Gastroesophageal sphincter (tissue), 4 donors: ENCODE measurements around the gene CCT3. TPM values are rescaled to one million over a fixed set of nuclear protein-coding genes. Genes with fewer than 3 reads are reported as not detected.

Source experiments
- ATAC-seq: fragments of 150-250 bp; one replicate; pipeline ENCODE4 v1.9.1; 2016; ENCODE audit warnings: mild to moderate bottlenecking, moderate library complexity
- H3K27ac ChIP-seq, 4 donors: fragments of 200-600 bp; sonication (generic) in 3 of 4; 1 replicate in 3 of 4; 2 replicates in 1 of 4; pipeline ENCODE4 v1.5.1; 2016 to 2019
- H3K27me3 ChIP-seq: fragments of 200-600 bp; sonication (generic); one replicate; pipeline ENCODE4 v1.5.1; 2019
- H3K36me3 ChIP-seq, 2 donors: fragments of 200-600 bp; sonication (generic); one replicate each; pipeline ENCODE4 v1.5.1; 2019; ENCODE audit warnings: control low read depth in 1 of 2
- H3K4me1 ChIP-seq, 3 donors: fragments of 200-600 bp; sonication (generic); 1 replicate in 2 of 3; 2 replicates in 1 of 3; pipeline ENCODE4 v1.5.1; 2016 to 2019; ENCODE audit warnings: control low read depth in 2 of 3
- H3K4me3 ChIP-seq, 2 donors: fragments of 200-600 bp; sonication (generic); one replicate each; pipeline ENCODE4 v1.5.1; 2019; ENCODE audit warnings: mild to moderate bottlenecking in 1 of 2, moderate library complexity in 1 of 2
- H3K9me3 ChIP-seq, 3 donors: fragments of 200-600 bp; sonication (generic); one replicate each; pipeline ENCODE4 v1.5.1; 2017 to 2019; ENCODE audit warnings: control low read depth in 2 of 3
- CTCF ChIP-seq, 4 experiments: fragments of 200-600 bp in 2 of 4; fragments of 450-650 bp in 2 of 4; sonication (generic) in 1 of 4; IDR thresholded peaks; one replicate each; pipeline ENCODE4 v1.5.1; 2017 to 2019; ENCODE audit warnings: antibody characterized with exemption in 4 of 4, mild to moderate bottlenecking in 2 of 4, moderate library complexity in 2 of 4
- EP300 ChIP-seq: sonication (generic); formaldehyde crosslinking; IDR thresholded peaks from one replicate; pipeline ENCODE4 v1.6.1; 2017; ENCODE audit warnings: antibody characterized with exemption, mild to moderate bottlenecking
- POLR2A ChIP-seq, 2 donors: fragments of 450-650 bp; IDR thresholded peaks; one replicate each; pipeline ENCODE4 v1.6.1; 2017; ENCODE audit warnings: antibody characterized with exemption in 2 of 2, mild to moderate bottlenecking in 2 of 2, moderate library complexity in 1 of 2
- POLR2AphosphoS5 ChIP-seq: sonication (generic); formaldehyde crosslinking; IDR thresholded peaks from one replicate; pipeline ENCODE4 v1.6.1; 2017; ENCODE audit warnings: antibody characterized with exemption
- WGBS, 2 donors: methylation state at CpG; one replicate each; pipeline ENCODE4 v1.1.5; 2018; ENCODE audit warnings: low coverage in 1 of 2; 5-methylcytosine and 5-hydroxymethylcytosine counted together
- total RNA-seq, 4 donors: library from RNA; depleted of rRNA; stranded (reverse); fragments of >200 nt; gene quantifications; one replicate each; pipeline ENCODE4 v1.1.0, GENCODE V29; 2016

The CCT3 gene
- total RNA-seq, 4 donors from 2014 or later: 189 to 224 (median 209) TPM

- no peaks in the 10 kb centered on the region for H3K9me3 ChIP-seq
- WGBS, 2 donors: 0 to 7% methylated on average over 14 to 16 of the region's 22 CpGs
- peak; percentile 1 for ATAC-seq
Measured at GRCh38 chr1:156281693-156282478, 56.2 kb downstream of the CCT3 start.

GRCh38 chr1:156281281-156281680, 56.8 kb downstream of the CCT3 start:
- 29 to 39% methylated on average over 4 to 8 of the region's 8 CpGs for WGBS, 2 donors
- Histone ChIP-seq H3K9me3 (no peaks in the 10 kb centered on the region), H3K27me3 (no peaks in the 10 kb centered on the region), H3K4me3 (peak overlapping the region in 1 of 2 donors; percentile 95), H3K36me3 (peaks cover 0 to 48% of the 10 kb centered on the region in 2 donors), H3K27ac (no peak overlapping the region), H3K4me1 (peaks cover 4 to 44% (median 17%) of the 10 kb centered on the region in 3 donors)
- ATAC-seq: no peak
- no peak for TF ChIP-seq POLR2AphosphoS5
- no peak for TF ChIP-seq EP300
- TF ChIP-seq POLR2A (IDR thresholded peaks at IDR 0.05): no peak
- TF ChIP-seq CTCF (IDR thresholded peaks at IDR 0.05): no peak

More at GRCh38 chr1:156281693-156282478, 56.2 kb downstream of the CCT3 start:
- H3K27ac ChIP-seq: peak overlapping the region; percentile 57 to 91 (median 91)
- H3K27me3 ChIP-seq: no peaks in the 10 kb centered on the region
- peaks cover 0 to 45% of the 10 kb centered on the region in 2 donors for H3K36me3 ChIP-seq
- TF ChIP-seq EP300: no peak
- no peak for TF ChIP-seq POLR2AphosphoS5
- no peak for TF ChIP-seq CTCF (IDR thresholded peaks at IDR 0.05)
- no peak for TF ChIP-seq POLR2A (IDR thresholded peaks at IDR 0.05)
- H3K4me1 ChIP-seq: peaks cover 4 to 44% (median 17%) of the 10 kb centered on the region in 3 donors
- H3K4me3 ChIP-seq: peak overlapping the region; percentile 82 to 95

GRCh38 chr1:156279837-156280236, 58.3 kb downstream of the CCT3 start:
- Histone ChIP-seq H3K9me3 (no peaks in the 10 kb centered on the region), H3K4me1 (peaks cover 4 to 44% (median 17%) of the 10 kb centered on the region in 3 donors), H3K27ac (no peak overlapping the region), H3K4me3 (no peak overlapping the region), H3K36me3 (peaks cover 0 to 52% of the 10 kb centered on the region in 2 donors), H3K27me3 (no peaks in the 10 kb centered on the region)
- 72 to 90% methylated on average over 1 to 3 of the region's 3 CpGs for WGBS, 2 donors
- no peak for ATAC-seq
- TF ChIP-seq POLR2A (IDR thresholded peaks at IDR 0.05): no peak
- TF ChIP-seq POLR2AphosphoS5: no peak
- no peak for TF ChIP-seq CTCF (IDR thresholded peaks at IDR 0.05)
- TF ChIP-seq EP300: no peak

DNA sequence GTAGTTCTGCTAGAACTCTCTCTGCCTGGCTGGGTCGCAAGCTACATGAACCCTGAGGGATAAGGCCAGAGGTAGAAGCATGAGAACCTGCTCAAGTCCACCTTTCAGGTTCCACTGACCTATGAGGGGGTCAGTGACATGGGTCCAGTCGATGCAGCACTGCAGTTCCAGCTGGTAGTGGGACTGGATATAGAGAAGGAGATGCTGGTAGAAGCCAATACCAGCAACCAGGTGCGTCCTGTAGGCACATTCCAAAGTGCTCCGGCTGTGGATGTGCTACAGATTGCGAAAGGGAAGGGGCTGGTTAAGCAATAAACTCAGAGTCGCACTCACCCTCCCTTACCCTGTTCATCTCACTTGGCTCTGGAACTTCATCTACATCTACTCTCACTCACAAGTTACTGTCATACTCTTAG, 61.1 kb downstream of the CCT3 start:
- Histone ChIP-seq H3K4me3 (no peak overlapping the region), H3K4me1 (peaks cover 4 to 30% (median 10%) of the 10 kb centered on the region in 3 donors), H3K9me3 (no peaks in the 10 kb centered on the region), H3K27ac (no peak overlapping the region), H3K36me3 (peaks cover 0 to 80% of the 10 kb centered on the region in 2 donors), H3K27me3 (no peaks in the 10 kb centered on the region)
- TF ChIP-seq POLR2AphosphoS5 (no peak), EP300 (no peak), POLR2A (IDR thresholded peaks at IDR 0.05) (no peak), CTCF (IDR thresholded peaks at IDR 0.05) (no peak)
- WGBS, 2 donors: 70 to 81% methylated on average over 4 to 6 of the region's 6 CpGs
- peak; percentile 52 for ATAC-seq

- Histone ChIP-seq H3K27ac (no peak overlapping the region), H3K36me3 (peaks cover 0 to 85% of the 10 kb centered on the region in 2 donors), H3K9me3 (no peaks in the 10 kb centered on the region), H3K27me3 (no peaks in the 10 kb centered on the region), H3K4me1 (peaks cover 4 to 25% (median 6%) of the 10 kb centered on the region in 3 donors), H3K4me3 (no peak overlapping the region)
- TF ChIP-seq CTCF (IDR thresholded peaks at IDR 0.05): no peak
- no peak for TF ChIP-seq EP300
- no peak for TF ChIP-seq POLR2A (IDR thresholded peaks at IDR 0.05)
- no peak for TF ChIP-seq POLR2AphosphoS5
- ATAC-seq: no peak
Measured at GRCh38 chr1:156276532-156276931, 61.6 kb downstream of the CCT3 start.
